ENCODE data around the gene ITGA1. TPM values are rescaled to one million over a fixed set of nuclear protein-coding genes. Genes with fewer than 3 reads are reported as not detected.

ITGA1 gene
- total and polyA plus RNA-seq, 9 donors = 4.9 to 41.2 (median 14.7) TPM

- DNase-seq = no peak
- intact Hi-C loops (cut with DNase I) = no loop called here
- Histone ChIP-seq H3K4me1 (ENCODE audit: insufficient read depth) (peaks cover 2% of the 10 kb centered on the region), H3K27ac (no peak overlapping the region), H3K9me3 (no peaks in the 10 kb centered on the region), H3K36me3 (no peaks in the 10 kb centered on the region), H3K27me3 (no peaks in the 10 kb centered on the region), H3K4me3 (no peak overlapping the region)
- no peak for TF ChIP-seq POLR2A (IDR thresholded peaks at IDR 0.05)
- TF ChIP-seq EP300 (IDR thresholded peaks at IDR 0.05) = no peak
- TF ChIP-seq CTCF (IDR thresholded peaks at IDR 0.05) = no peak
- WGBS, 3 donors = 80 to 86% (median 81%) methylated on average over 2 of the region's 2 CpGs
Measured at GRCh38 chr5:52922384-52922783, 134.7 kb downstream of the ITGA1 start.

GRCh38 chr5:52924456-52924855 lies 136.7 kb downstream of the ITGA1 start:
- no peaks in the 10 kb centered on the region for H3K27me3 ChIP-seq
- peaks cover 2% of the 10 kb centered on the region for H3K4me1 ChIP-seq (ENCODE audit: insufficient read depth)
- DNase-seq = no peak
- no peaks in the 10 kb centered on the region for H3K36me3 ChIP-seq
- H3K27ac ChIP-seq = no peak overlapping the region
- H3K4me3 ChIP-seq = no peak overlapping the region
- 87 to 96% (median 90%) methylated on average over 8 of the region's 8 CpGs for WGBS, 3 donors
- no peaks in the 10 kb centered on the region for H3K9me3 ChIP-seq
- intact Hi-C loops (cut with DNase I) = no loop called here
- TF ChIP-seq EP300 (IDR thresholded peaks at IDR 0.05) = no peak

- DNase-seq = no peak
- Histone ChIP-seq H3K27ac (no peak overlapping the region), H3K27me3 (no peaks in the 10 kb centered on the region), H3K36me3 (no peaks in the 10 kb centered on the region), H3K4me3 (no peak overlapping the region), H3K4me1 (ENCODE audit: insufficient read depth) (peaks cover 2% of the 10 kb centered on the region), H3K9me3 (no peaks in the 10 kb centered on the region)
- no peak for TF ChIP-seq POLR2A (IDR thresholded peaks at IDR 0.05)
- no peak for TF ChIP-seq EP300 (IDR thresholded peaks at IDR 0.05)
- no peak for TF ChIP-seq CTCF (IDR thresholded peaks at IDR 0.05)
- intact Hi-C loops (cut with DNase I) = no loop called here
- WGBS, 3 donors = 95% methylated on average over 5 of the region's 5 CpGs
Measured at GRCh38 chr5:52925001-52925400, 137.3 kb downstream of the ITGA1 start.

GRCh38 chr5:52928689-52929088 lies 141.0 kb downstream of the ITGA1 start:
- Histone ChIP-seq H3K27me3 (peaks cover 4% of the 10 kb centered on the region), H3K4me1 (ENCODE audit: insufficient read depth) (no peaks in the 10 kb centered on the region), H3K4me3 (no peak overlapping the region), H3K9me3 (no peaks in the 10 kb centered on the region), H3K36me3 (no peaks in the 10 kb centered on the region), H3K27ac (no peak overlapping the region)
- 61 to 89% (median 66%) methylated on average over 2 of the region's 2 CpGs for WGBS, 3 donors
- no peak for TF ChIP-seq CTCF (IDR thresholded peaks at IDR 0.05)
- no peak for TF ChIP-seq POLR2A (IDR thresholded peaks at IDR 0.05)
- TF ChIP-seq EP300 (IDR thresholded peaks at IDR 0.05) = no peak
- no peak for DNase-seq
- intact Hi-C loops (cut with DNase I) = no loop called here

- Histone ChIP-seq H3K4me3 (no peak overlapping the region), H3K27ac (no peak overlapping the region), H3K4me1 (ENCODE audit: insufficient read depth) (no peaks in the 10 kb centered on the region), H3K36me3 (no peaks in the 10 kb centered on the region), H3K27me3 (peaks cover 4% of the 10 kb centered on the region), H3K9me3 (no peaks in the 10 kb centered on the region)
- no peak for DNase-seq
- intact Hi-C loops (cut with DNase I) = no loop called here
- TF ChIP-seq EP300 (IDR thresholded peaks at IDR 0.05) = no peak
- TF ChIP-seq POLR2A (IDR thresholded peaks at IDR 0.05) = no peak
- TF ChIP-seq CTCF (IDR thresholded peaks at IDR 0.05) = no peak
Measured at GRCh38 chr5:52938226-52938625, 150.5 kb downstream of the ITGA1 start.
